ENCODE measurements around the gene CARD11. TPM values are rescaled to one million over a fixed set of nuclear protein-coding genes. Genes with fewer than 3 reads are reported as not detected.

The CARD11 gene
- total and polyA plus RNA-seq, 2 of the 13 experiments (the other 11 are each of a cell fraction or from before 2014, with no cell fraction given): 0.04 TPM; not detected in 1

GRCh38 chr7:2863461-2864066 is 180.1 kb downstream of the CARD11 start (continued):
- no peak for TF ChIP-seq HNF1A (IDR thresholded peaks at IDR 0.05; ENCODE audit: low read depth)
- TF ChIP-seq HNF1A (CRISPR knock-in tag; IDR thresholded peaks at IDR 0.05; ENCODE audit: borderline replicate concordance): no peak; the same call in 1 of the 2 replicates
- no peak for TF ChIP-seq SMC3 (IDR thresholded peaks at IDR 0.05; ENCODE audit: low read length)
- peak; percentile 97 for TF ChIP-seq PHF21A (CRISPR knock-in tag; IDR thresholded peaks at IDR 0.05)
- no peak for TF ChIP-seq DR1 (CRISPR knock-in tag; IDR thresholded peaks at IDR 0.05)
- no peak for TF ChIP-seq ZNF569 (CRISPR knock-in tag; IDR thresholded peaks at IDR 0.05; ENCODE audit: borderline replicate concordance)
- no peak for TF ChIP-seq ZNF333 (CRISPR knock-in tag; IDR thresholded peaks at IDR 0.05; ENCODE audit: borderline replicate concordance)
- no peak for TF ChIP-seq HES4 (CRISPR knock-in tag; IDR thresholded peaks at IDR 0.05; ENCODE audit: borderline replicate concordance)
- TF ChIP-seq PRDM15 (CRISPR knock-in tag; IDR thresholded peaks at IDR 0.05): no peak
- TF ChIP-seq ZNF614 (CRISPR knock-in tag; IDR thresholded peaks at IDR 0.05; ENCODE audit: borderline replicate concordance): peak; percentile 78; the same call in 1 of the 2 replicates
- TF ChIP-seq BCL6 (CRISPR knock-in tag; IDR thresholded peaks at IDR 0.05): 0 out of 2 replicates have a peak, but pooled peaks have one; percentile 27
- TF ChIP-seq ZMYM4 (CRISPR knock-in tag; IDR thresholded peaks at IDR 0.05): peak; percentile 69
- TF ChIP-seq ZFP1 (CRISPR knock-in tag; IDR thresholded peaks at IDR 0.05): 0 out of 2 replicates have a peak, but pooled peaks have one; percentile 28
- TF ChIP-seq THAP8 (CRISPR knock-in tag; IDR thresholded peaks at IDR 0.05; ENCODE audit: borderline replicate concordance): no peak
- no peak for TF ChIP-seq TCF7L2 (IDR thresholded peaks at IDR 0.05; ENCODE audit: low read depth, low read length)
- no peak for TF ChIP-seq TCF7 (IDR thresholded peaks at IDR 0.05; ENCODE audit: low read depth)
- peak; percentile 84 for TF ChIP-seq THAP11 (CRISPR knock-in tag; IDR thresholded peaks at IDR 0.05)
- no peak for TF ChIP-seq NONO (IDR thresholded peaks at IDR 0.05)
- 0 out of 2 replicates have a peak, but pooled peaks have one; percentile 53 for TF ChIP-seq NONO (CRISPR knock-in tag; conservative IDR thresholded peaks at IDR 0.05)
- TF ChIP-seq, protein P1, sequence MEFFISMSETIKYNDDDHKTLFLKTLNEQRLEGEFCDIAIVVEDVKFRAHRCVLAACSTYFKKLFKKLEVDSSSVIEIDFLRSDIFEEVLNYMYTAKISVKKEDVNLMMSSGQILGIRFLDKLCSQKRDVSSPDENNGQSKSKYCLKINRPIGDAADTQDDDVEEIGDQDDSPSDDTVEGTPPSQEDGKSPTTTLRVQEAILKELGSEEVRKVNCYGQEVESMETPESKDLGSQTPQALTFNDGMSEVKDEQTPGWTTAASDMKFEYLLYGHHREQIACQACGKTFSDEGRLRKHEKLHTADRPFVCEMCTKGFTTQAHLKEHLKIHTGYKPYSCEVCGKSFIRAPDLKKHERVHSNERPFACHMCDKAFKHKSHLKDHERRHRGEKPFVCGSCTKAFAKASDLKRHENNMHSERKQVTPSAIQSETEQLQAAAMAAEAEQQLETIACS (CRISPR knock-in tag; IDR thresholded peaks at IDR 0.05): no peak
- peak; percentile 82 for TF ChIP-seq RXRB (CRISPR knock-in tag; IDR thresholded peaks at IDR 0.05; ENCODE audit: borderline replicate concordance)
